ENCODE measurements around the gene NPIPB9.
A peak's percentile ranks its signal among the peaks of the same experiment; 100 is the strongest.
"Not testable (repeated sequence)": the region's sequence is repeated elsewhere in the genome, so short reads cannot be mapped to it uniquely, and the experiment has no call there.

NPIPB9 gene

DNA sequence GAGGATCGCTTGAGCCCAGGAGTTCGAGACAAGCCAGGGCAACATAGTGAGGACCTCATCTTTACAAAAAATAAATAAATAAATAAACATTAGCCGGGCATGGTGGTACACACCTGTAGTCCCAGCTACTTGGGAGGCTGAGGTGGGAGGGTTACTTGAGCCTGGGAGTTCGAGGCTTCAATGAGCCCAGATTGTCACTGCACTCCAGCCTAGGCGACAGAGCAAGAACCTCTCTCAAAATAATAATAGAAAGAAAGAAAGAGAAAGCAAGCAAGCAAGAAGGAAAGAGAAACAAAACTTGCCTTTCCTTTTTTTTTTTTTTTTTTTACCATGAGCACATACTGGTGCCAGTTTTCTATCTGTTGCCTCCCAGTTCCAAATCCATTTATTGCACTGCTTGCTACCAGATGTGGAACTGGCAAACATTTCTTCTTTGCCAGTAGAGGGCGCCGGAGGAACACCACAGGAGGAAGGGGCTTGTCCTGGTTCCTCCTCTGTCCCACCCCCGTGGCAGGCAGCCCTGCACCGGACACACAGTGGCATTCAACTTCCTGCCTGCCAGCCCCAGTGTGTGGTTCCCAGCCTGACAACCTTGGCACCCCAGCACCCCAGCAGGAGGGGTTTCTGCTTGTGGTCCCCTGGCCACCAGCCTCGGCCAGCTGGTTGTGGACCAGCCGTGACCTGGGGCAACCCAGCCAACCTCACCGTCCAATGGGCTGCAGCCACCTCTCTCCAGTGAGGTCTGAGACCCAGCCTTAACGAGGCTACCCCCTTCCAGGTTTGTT is 50.8 kb downstream of the NPIPB9 start:
- not testable (repeated sequence) for H3K27ac ChIP-seq (ENCODE audit: low read depth, low read length, poor library complexity, severe bottlenecking); H2AFZ ChIP-seq (ENCODE audit: low read length); H3F3A ChIP-seq (ENCODE audit: insufficient read depth, low read length); H3K9me3 ChIP-seq (ENCODE audit: low read length); H3K79me2 ChIP-seq (ENCODE audit: insufficient read depth, low read length); H4K20me1 ChIP-seq (ENCODE audit: insufficient read depth, low read length); H3K4me2 ChIP-seq (ENCODE audit: low read length); H3K9me2 ChIP-seq (ENCODE audit: low read depth, low read length); H3K27me3 ChIP-seq (ENCODE audit: insufficient read depth, low read length); H3K9ac ChIP-seq (ENCODE audit: low read length); H3K4me3 ChIP-seq (ENCODE audit: low read depth, low read length, poor library complexity, severe bottlenecking); H3K36me3 ChIP-seq (ENCODE audit: insufficient read depth, low read length); H3K4me1 ChIP-seq (ENCODE audit: insufficient read depth, low read length, severe bottlenecking)
- TF ChIP-seq, protein P1, sequence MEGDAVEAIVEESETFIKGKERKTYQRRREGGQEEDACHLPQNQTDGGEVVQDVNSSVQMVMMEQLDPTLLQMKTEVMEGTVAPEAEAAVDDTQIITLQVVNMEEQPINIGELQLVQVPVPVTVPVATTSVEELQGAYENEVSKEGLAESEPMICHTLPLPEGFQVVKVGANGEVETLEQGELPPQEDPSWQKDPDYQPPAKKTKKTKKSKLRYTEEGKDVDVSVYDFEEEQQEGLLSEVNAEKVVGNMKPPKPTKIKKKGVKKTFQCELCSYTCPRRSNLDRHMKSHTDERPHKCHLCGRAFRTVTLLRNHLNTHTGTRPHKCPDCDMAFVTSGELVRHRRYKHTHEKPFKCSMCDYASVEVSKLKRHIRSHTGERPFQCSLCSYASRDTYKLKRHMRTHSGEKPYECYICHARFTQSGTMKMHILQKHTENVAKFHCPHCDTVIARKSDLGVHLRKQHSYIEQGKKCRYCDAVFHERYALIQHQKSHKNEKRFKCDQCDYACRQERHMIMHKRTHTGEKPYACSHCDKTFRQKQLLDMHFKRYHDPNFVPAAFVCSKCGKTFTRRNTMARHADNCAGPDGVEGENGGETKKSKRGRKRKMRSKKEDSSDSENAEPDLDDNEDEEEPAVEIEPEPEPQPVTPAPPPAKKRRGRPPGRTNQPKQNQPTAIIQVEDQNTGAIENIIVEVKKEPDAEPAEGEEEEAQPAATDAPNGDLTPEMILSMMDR (IDR thresholded peaks at IDR 0.05; ENCODE audit: low read length): peak; percentile 16; the same call in 1 of the 2 replicates

DNA sequence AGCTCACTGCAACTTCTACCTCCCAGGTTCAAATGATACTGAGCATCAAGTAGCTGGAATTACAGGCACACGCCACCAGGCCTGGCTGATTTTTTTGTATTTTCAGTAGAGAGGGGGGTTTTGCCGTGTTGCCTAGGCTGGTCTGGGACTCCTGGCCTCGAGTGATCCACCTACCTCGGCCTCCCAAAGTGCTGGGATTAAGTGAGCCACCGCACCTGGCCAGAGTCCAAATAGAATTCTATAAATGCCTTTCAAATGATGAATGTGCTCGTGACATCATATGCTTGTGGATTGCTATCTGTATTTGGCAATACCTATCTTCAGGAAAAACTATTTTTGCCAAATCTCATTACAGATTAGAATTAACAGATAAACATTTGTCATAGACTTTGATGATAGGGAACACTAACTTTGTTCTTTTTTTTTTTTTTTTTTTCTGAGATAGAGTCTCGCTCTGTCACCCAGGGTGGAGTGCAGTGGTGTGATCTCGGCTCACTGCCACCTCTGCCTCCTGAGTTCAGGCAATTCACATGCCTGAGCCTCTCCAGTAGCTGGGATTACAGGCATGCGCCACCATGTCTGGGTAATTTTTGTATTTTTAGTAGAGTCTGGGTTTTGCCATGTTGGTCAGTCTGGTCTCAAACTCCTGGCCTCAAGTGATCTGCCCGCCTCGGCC is 56.0 kb downstream of the NPIPB9 start:
- not testable (repeated sequence) for H3K36me3 ChIP-seq (ENCODE audit: insufficient read depth, low read length); H4K20me1 ChIP-seq (ENCODE audit: insufficient read depth, low read length); H3K4me2 ChIP-seq (ENCODE audit: low read length); H3K9me3 ChIP-seq (ENCODE audit: low read length); H3K4me3 ChIP-seq (ENCODE audit: low read depth, low read length, poor library complexity, severe bottlenecking); H3K9me2 ChIP-seq (ENCODE audit: low read depth, low read length); H3K4me1 ChIP-seq (ENCODE audit: insufficient read depth, low read length, severe bottlenecking); H3K27ac ChIP-seq (ENCODE audit: low read depth, low read length, poor library complexity, severe bottlenecking); H3K27me3 ChIP-seq (ENCODE audit: insufficient read depth, low read length); H3F3A ChIP-seq (ENCODE audit: insufficient read depth, low read length); H3K79me2 ChIP-seq (ENCODE audit: insufficient read depth, low read length); H3K9ac ChIP-seq (ENCODE audit: low read length); H2AFZ ChIP-seq (ENCODE audit: low read length)

DNA sequence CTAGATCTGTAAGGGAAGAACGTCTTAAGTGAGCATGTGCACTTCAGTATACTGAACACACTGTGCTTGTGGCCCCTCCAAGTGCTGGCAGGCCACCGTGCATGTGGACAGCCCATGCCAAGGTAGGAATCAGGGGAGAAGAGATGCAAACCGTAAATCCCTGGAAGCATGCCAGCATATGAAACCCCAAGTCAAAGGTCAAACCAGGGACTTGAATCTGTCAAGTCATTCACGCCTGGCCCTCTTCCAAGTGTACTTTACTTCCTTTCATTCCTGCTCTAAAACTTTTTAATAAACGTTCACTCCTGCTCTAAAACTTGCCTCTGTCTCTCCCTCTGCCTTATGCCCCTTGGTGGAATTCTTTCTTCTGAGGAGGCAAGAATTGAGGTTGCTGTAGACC is 68.4 kb downstream of the NPIPB9 start:
- H2AFZ ChIP-seq (ENCODE audit: low read length): no peak overlapping the region
- H3K27me3 ChIP-seq (ENCODE audit: insufficient read depth, low read length): no peaks in the 10 kb centered on the region
- no peak overlapping the region for H3K4me3 ChIP-seq (ENCODE audit: low read depth, low read length, poor library complexity, severe bottlenecking)
- peaks cover 16% of the 10 kb centered on the region for H3K4me1 ChIP-seq (ENCODE audit: insufficient read depth, low read length, severe bottlenecking)
- H4K20me1 ChIP-seq (ENCODE audit: insufficient read depth, low read length): no peaks in the 10 kb centered on the region
- H3K9me3 ChIP-seq (ENCODE audit: low read length): no peaks in the 10 kb centered on the region
- H3K79me2 ChIP-seq (ENCODE audit: insufficient read depth, low read length): peaks cover 11% of the 10 kb centered on the region
- no peaks in the 10 kb centered on the region for H3F3A ChIP-seq (ENCODE audit: insufficient read depth, low read length)
- no peak overlapping the region for H3K4me2 ChIP-seq (ENCODE audit: low read length)
- no peak overlapping the region for H3K27ac ChIP-seq (ENCODE audit: low read depth, low read length, poor library complexity, severe bottlenecking)
- TF ChIP-seq, protein P1 (IDR thresholded peaks at IDR 0.05; ENCODE audit: low read length): no peak
- no peak for TF ChIP-seq EZH2 (IDR thresholded peaks at IDR 0.05; ENCODE audit: borderline replicate concordance, low read length)
- H3K9ac ChIP-seq (ENCODE audit: low read length): no peak overlapping the region
- no peaks in the 10 kb centered on the region for H3K9me2 ChIP-seq (ENCODE audit: low read depth, low read length)
- H3K36me3 ChIP-seq (ENCODE audit: insufficient read depth, low read length): peaks cover 10% of the 10 kb centered on the region; the same call in 1 of the 2 replicates

DNA sequence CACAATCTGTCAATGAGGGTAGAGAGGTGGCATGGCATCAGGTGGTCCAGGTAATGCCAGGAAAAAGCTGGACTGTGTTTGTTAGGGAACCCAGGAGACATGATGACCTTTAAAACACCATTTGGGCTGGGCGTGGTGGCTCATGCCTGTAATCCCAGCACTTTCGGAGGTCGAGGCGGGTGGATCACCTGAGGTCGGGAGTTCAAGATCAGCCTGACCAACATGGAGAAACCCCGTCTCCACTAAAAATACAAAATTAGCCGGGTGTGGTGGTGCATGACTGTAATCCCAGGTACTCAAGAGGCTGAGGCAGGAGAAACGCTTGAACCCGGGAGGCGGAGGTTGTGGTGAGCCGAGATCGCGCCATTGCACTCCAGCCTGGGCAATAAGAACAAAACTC is 69.0 kb downstream of the NPIPB9 start:
- not testable (repeated sequence) for H3K27ac ChIP-seq (ENCODE audit: low read depth, low read length, poor library complexity, severe bottlenecking); H2AFZ ChIP-seq (ENCODE audit: low read length); H3K4me2 ChIP-seq (ENCODE audit: low read length); H3K9ac ChIP-seq (ENCODE audit: low read length); H3K27me3 ChIP-seq (ENCODE audit: insufficient read depth, low read length); H3K9me2 ChIP-seq (ENCODE audit: low read depth, low read length); H3K9me3 ChIP-seq (ENCODE audit: low read length); H3K4me3 ChIP-seq (ENCODE audit: low read depth, low read length, poor library complexity, severe bottlenecking); H4K20me1 ChIP-seq (ENCODE audit: insufficient read depth, low read length); H3F3A ChIP-seq (ENCODE audit: insufficient read depth, low read length)
- peaks cover 16% of the 10 kb centered on the region for H3K36me3 ChIP-seq (ENCODE audit: insufficient read depth, low read length)
- H3K79me2 ChIP-seq (ENCODE audit: insufficient read depth, low read length): peaks cover 17% of the 10 kb centered on the region
- H3K4me1 ChIP-seq (ENCODE audit: insufficient read depth, low read length, severe bottlenecking): peaks cover 21% of the 10 kb centered on the region
